B cell (primary cell): Measurements from ENCODE around the gene KRT14. TPM values are rescaled to one million over a fixed set of nuclear protein-coding genes. Genes with fewer than 3 reads are reported as not detected.

Experiments
- ATAC-seq: fragments of 200-7000 bp; cut with Tn5 transposase; one replicate; pipeline ENCODE4 v1.10.0; 2021; ENCODE audit warnings: low read depth, mild to moderate bottlenecking, moderate number of reproducible peaks, moderate library complexity
- CTCF ChIA-PET: fragments of 350-600 bp; sonication (Branson Sonifier 250); formaldehyde crosslinking; loops from one replicate; lab custom pipeline; 2021; ENCODE audit warnings: antibody characterized with exemption, inconsistent platforms; lab: Charles Lee
- POLR2A ChIA-PET: fragments of 350-600 bp; sonication (Branson Sonifier 250); formaldehyde crosslinking; loops from one replicate; lab custom pipeline; 2021; ENCODE audit warnings: antibody characterized with exemption; lab: Charles Lee
- DNase-seq: peaks from one replicate; pipeline ENCODE4 v3.0.0; 2013
- H2AFZ ChIP-seq: 2 replicates; pipeline ENCODE4 v1.6.1; 2012; ENCODE audit warnings: mild to moderate bottlenecking, low read depth, low read length; ENCODE audit not compliant: insufficient read depth, poor library complexity, severe bottlenecking
- H3K27ac ChIP-seq, 2 donors: 1 replicate in 1 of 2; 2 replicates in 1 of 2; pipeline ENCODE4 v1.5.1; 2012 to 2013; ENCODE audit warnings: low read length in 2 of 2, mild to moderate bottlenecking in 2 of 2, moderate library complexity in 1 of 2
- H3K27me3 ChIP-seq, 4 experiments: fragments of 200-600 bp in 1 of 4; sonication (generic) in 1 of 4; replicated peaks in 1 of 4; 1 replicate in 2 of 4; 2 replicates in 2 of 4; pipeline versions ENCODE4 v1.6.1 to v1.7.0; 2013 to 2016; ENCODE audit warnings: low read length in 3 of 4, mild to moderate bottlenecking in 2 of 4, mixed read lengths in 1 of 4, moderate library complexity in 1 of 4; ENCODE audit not compliant: insufficient read depth in 4 of 4, control insufficient read depth in 3 of 4; ENCODE audit errors: control extremely low read depth in 1 of 4
- H3K36me3 ChIP-seq, 2 experiments: replicated peaks in 1 of 2; 1 replicate in 1 of 2; 2 replicates in 1 of 2; pipeline versions ENCODE4 v1.6.1 to v1.7.1; 2013; ENCODE audit warnings: low read length in 1 of 2; ENCODE audit not compliant: insufficient read depth in 2 of 2, control insufficient read depth in 1 of 2; ENCODE audit errors: control extremely low read depth in 1 of 2, extremely low read depth in 1 of 2
- H3K4me1 ChIP-seq, 2 donors: fragments of 200-600 bp in 1 of 2; sonication (generic) in 1 of 2; 1 replicate in 1 of 2; 2 replicates in 1 of 2; pipeline versions ENCODE4 v1.5.1 to v1.6.1; 2013 to 2017; ENCODE audit warnings: low read length in 2 of 2; ENCODE audit not compliant: control insufficient read depth in 2 of 2, insufficient read depth in 2 of 2
- H3K4me2 ChIP-seq: replicated peaks from 2 replicates; pipeline ENCODE3; 2012; ENCODE audit warnings: mild to moderate bottlenecking, low read depth, low read length; ENCODE audit not compliant: poor library complexity, severe bottlenecking
- H3K4me3 ChIP-seq, 5 experiments: fragments of 200-600 bp in 1 of 5; sonication (generic) in 1 of 5; 1 replicate in 3 of 5; 2 replicates in 2 of 5; pipeline versions ENCODE4 v1.5.1 to v1.7.0; 2011 to 2016; ENCODE audit warnings: low read length in 4 of 5, mild to moderate bottlenecking in 4 of 5, low read depth in 2 of 5, control low read depth in 1 of 5, moderate library complexity in 1 of 5; ENCODE audit not compliant: insufficient read depth in 1 of 5; ENCODE audit errors: control extremely low read depth in 1 of 5, extremely low read depth in 1 of 5
- H3K79me2 ChIP-seq: fragments of 200-600 bp; sonication (generic); one replicate; pipeline ENCODE4 v1.6.0; 2016; ENCODE audit warnings: low read length; ENCODE audit not compliant: control insufficient read depth, insufficient read depth
- H3K9ac ChIP-seq: fragments of 200-600 bp; sonication (generic); 2 replicates; pipeline ENCODE4 v1.6.1; 2017; ENCODE audit warnings: mild to moderate bottlenecking, low read length, moderate library complexity
- H3K9me3 ChIP-seq, 3 donors: one replicate each; pipeline versions ENCODE4 v1.6.1 to v1.7.1; 2013; ENCODE audit warnings: low read length in 2 of 3; ENCODE audit not compliant: control insufficient read depth in 2 of 3, insufficient read depth in 1 of 3; ENCODE audit errors: control extremely low read depth in 1 of 3
- H4K20me1 ChIP-seq: 2 replicates; pipeline ENCODE4 v1.6.0; 2012; ENCODE audit warnings: mild to moderate bottlenecking, low read length; ENCODE audit not compliant: insufficient read depth, control insufficient read depth, poor library complexity, severe bottlenecking
- H3K27ac Mint-ChIP-seq: one replicate; pipeline ENCODE4 v1.8.0; 2021; ENCODE audit warnings: mixed read lengths
- H3K27me3 Mint-ChIP-seq: one replicate; pipeline ENCODE4 v1.8.0; 2021; ENCODE audit warnings: mixed read lengths
- H3K4me1 Mint-ChIP-seq: one replicate; pipeline ENCODE4 v1.8.0; 2021; ENCODE audit warnings: mixed read lengths
- H3K4me3 Mint-ChIP-seq: one replicate; pipeline ENCODE4 v1.8.0; 2021; ENCODE audit warnings: mixed read lengths
- H3K9me3 Mint-ChIP-seq: one replicate; pipeline ENCODE4 v1.8.0; 2022; ENCODE audit warnings: mixed read lengths; ENCODE audit not compliant: insufficient read depth
- EZH2 ChIP-seq: IDR thresholded peaks from 2 replicates; pipeline ENCODE4 v1.6.1; 2012; ENCODE audit warnings: borderline replicate concordance, low read depth, mild to moderate bottlenecking, moderate library complexity, low read length; ENCODE audit not compliant: insufficient read depth, poor library complexity, severe bottlenecking
- WGBS: methylation state at CpG from one replicate; pipeline ENCODE4 v1.1.5; 2013; ENCODE audit warnings: missing lambda C conversion rate; ENCODE audit not compliant: insufficient coverage; 5-methylcytosine and 5-hydroxymethylcytosine counted together
- intact Hi-C: fragments of 100-400 bp; cut with micrococcal nuclease; formaldehyde crosslinking; loops from one replicate; pipeline ENCODE4 v1.10.0; 2022
- polyA plus RNA-seq: library from polyadenylated mRNA; depleted of rRNA; stranded (reverse); fragments of >200 nt; gene quantifications from 2 replicates; pipeline ENCODE4 v1.2.3, GENCODE V29; 2012
- total RNA-seq, 2 donors: library from RNA; stranded (reverse); fragments of 120-200 nt in 1 of 2; gene quantifications; 1 replicate in 1 of 2; 2 replicates in 1 of 2; pipeline versions ENCODE4 v1.2.3 to v1.2.4, GENCODE V29; 2013 to 2022
- TF ChIP-seq, protein P1 (sequence below): fragments of 200-600 bp; IDR thresholded peaks from one replicate; pipeline ENCODE4 v1.8.0; 2022; ENCODE audit warnings: antibody characterized with exemption, mild to moderate bottlenecking

Gene KRT14
- total and polyA plus RNA-seq, 2 donors (not counting 1 experiment from before 2014, with no cell fraction given) = not detected

DNA sequence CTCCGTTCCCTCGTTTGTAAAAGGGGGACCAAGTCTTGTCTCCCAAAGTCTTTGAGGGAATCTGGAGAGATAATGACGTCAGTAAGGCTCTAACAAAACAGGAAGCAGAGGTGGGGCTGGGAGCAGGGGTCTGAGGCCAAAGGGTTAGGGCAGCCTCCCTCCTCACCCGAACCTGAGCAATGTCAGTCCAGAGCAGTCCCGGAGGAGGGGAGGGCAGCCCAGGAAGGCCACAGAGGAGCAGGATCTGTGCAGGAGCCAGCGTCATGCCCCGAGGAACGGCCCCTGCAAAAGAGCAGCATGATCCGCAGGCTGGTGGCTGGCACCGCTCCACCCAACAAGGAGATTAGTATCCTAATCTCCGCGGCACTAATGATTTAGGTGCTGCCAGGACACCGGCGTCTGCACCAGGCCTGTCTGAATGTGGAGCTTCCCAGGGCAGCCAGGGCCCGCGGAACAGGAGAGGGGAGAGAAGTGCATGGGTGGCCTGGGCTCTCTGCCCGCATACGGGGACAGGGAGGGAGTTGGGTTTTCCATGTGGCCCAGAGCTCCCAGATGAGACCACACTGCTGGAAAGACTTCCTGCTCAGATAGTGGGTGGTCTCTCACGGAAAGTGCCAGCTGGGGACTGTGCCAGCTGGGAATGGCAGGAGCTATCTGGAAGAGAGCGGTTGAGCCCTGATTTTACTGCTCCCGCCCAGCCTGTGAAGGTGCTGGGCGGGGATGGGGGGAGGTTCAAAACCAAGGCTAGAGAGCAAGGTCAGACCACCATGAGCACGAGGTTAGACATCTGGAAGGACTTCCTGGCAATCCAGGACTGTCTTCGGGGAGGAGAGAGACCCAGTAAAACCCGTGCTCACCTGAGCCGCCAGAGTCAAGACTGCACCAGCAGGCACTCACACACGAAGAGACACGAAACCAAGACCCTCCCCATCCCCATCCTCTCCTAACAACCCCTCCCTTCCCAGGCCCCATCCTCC lies 48.7 kb upstream of the KRT14 start:
- intact Hi-C loops = no loop called here
- no peak for DNase-seq
- ChIA-PET POLR2A (no interaction called here), CTCF (interaction anchor here (1.4 kb wide), 1 partner anchor 13 kb away, joined by 5 read pairs; no protein-coding TSS in a partner anchor)
- H3K4me1 ChIP-seq = no peaks in the 10 kb centered on the region
- no peaks in the 10 kb centered on the region for H3K79me2 ChIP-seq
- no peak for ATAC-seq
- H3K4me2 ChIP-seq = no peak overlapping the region
- H3K9ac ChIP-seq = no peak overlapping the region
- Mint-ChIP-seq H3K27me3 (no peaks in the 10 kb centered on the region), H3K4me3 (no peak overlapping the region), H3K27ac (no peak overlapping the region), H3K4me1 (no peaks in the 10 kb centered on the region), H3K9me3 (no peaks in the 10 kb centered on the region)
- H3K9me3 ChIP-seq = no peaks in the 10 kb centered on the region
- H4K20me1 ChIP-seq = no peaks in the 10 kb centered on the region
- H3K4me3 ChIP-seq = no peak overlapping the region
- H3K27ac ChIP-seq = no peak overlapping the region
- WGBS = 85% methylated on average over 28 of the region's 28 CpGs
- no peaks in the 10 kb centered on the region for H3K36me3 ChIP-seq
- peaks cover 0 to 2% (median 0%) of the 10 kb centered on the region in 4 experiments for H3K27me3 ChIP-seq
- no peak for TF ChIP-seq EZH2
- TF ChIP-seq, protein P1, sequence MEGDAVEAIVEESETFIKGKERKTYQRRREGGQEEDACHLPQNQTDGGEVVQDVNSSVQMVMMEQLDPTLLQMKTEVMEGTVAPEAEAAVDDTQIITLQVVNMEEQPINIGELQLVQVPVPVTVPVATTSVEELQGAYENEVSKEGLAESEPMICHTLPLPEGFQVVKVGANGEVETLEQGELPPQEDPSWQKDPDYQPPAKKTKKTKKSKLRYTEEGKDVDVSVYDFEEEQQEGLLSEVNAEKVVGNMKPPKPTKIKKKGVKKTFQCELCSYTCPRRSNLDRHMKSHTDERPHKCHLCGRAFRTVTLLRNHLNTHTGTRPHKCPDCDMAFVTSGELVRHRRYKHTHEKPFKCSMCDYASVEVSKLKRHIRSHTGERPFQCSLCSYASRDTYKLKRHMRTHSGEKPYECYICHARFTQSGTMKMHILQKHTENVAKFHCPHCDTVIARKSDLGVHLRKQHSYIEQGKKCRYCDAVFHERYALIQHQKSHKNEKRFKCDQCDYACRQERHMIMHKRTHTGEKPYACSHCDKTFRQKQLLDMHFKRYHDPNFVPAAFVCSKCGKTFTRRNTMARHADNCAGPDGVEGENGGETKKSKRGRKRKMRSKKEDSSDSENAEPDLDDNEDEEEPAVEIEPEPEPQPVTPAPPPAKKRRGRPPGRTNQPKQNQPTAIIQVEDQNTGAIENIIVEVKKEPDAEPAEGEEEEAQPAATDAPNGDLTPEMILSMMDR = no peak
- no peak overlapping the region for H2AFZ ChIP-seq

DNA sequence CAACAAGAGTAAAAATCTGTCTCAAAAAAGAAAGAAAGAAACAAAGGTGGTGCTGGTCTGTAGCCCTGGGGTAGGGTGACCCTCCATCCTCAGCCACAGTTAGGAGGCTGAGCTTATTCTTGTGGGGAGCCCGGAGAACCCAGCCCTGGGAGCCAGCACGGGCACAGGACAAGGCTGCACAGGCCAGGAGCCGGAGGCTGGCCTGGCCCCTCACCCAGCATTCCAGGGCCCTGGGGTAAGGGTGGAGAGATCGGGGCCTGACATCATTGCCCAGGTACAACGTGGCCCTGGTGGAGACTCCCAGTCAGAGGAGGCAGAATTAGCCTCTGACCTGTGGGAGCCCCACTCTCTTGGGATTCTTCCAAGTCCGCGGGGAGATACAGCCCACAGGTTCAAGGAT lies 47.9 kb upstream of the KRT14 start:
- Histone ChIP-seq H3K4me3 (no peak overlapping the region), H3K4me1 (no peaks in the 10 kb centered on the region), H3K9ac (no peak overlapping the region), H3K36me3 (no peaks in the 10 kb centered on the region), H3K27me3 (peaks cover 0 to 2% (median 0%) of the 10 kb centered on the region in 4 experiments), H2AFZ (no peak overlapping the region), H4K20me1 (no peaks in the 10 kb centered on the region), H3K9me3 (no peaks in the 10 kb centered on the region), H3K4me2 (no peak overlapping the region), H3K27ac (no peak overlapping the region), H3K79me2 (no peaks in the 10 kb centered on the region)
- WGBS = 89% methylated on average over 7 of the region's 7 CpGs
- no peaks in the 10 kb centered on the region for H3K9me3 Mint-ChIP-seq
- H3K27me3 Mint-ChIP-seq = no peaks in the 10 kb centered on the region
- ATAC-seq (no peak), DNase-seq (no peak)
- intact Hi-C loops = no loop called here
- ChIA-PET CTCF (no interaction called here), POLR2A (no interaction called here)
- no peak overlapping the region for H3K27ac Mint-ChIP-seq
- no peak for TF ChIP-seq EZH2
- TF ChIP-seq, protein P1 = no peak
- H3K4me3 Mint-ChIP-seq = no peak overlapping the region
- H3K4me1 Mint-ChIP-seq = no peaks in the 10 kb centered on the region
